BE2C (cell line): ENCODE data around the gene WWC2.

Experiments
- DNase-seq: peaks from one replicate; pipeline ENCODE4 v3.0.0-alpha.2; 2020
- H3K27me3 ChIP-seq: fragments of 250-450 bp; sonication (Bioruptor Pico); 2 replicates; pipeline ENCODE4 v1.5.1; 2020; ENCODE audit warnings: mild to moderate bottlenecking
- H3K36me3 ChIP-seq: fragments of 250-450 bp; sonication (Bioruptor Pico); 2 replicates; pipeline ENCODE4 v1.5.1; 2020; ENCODE audit warnings: mild to moderate bottlenecking
- H3K4me1 ChIP-seq: fragments of 250-450 bp; sonication (Bioruptor Pico); 2 replicates; pipeline ENCODE4 v1.5.1; 2020
- H3K4me3 ChIP-seq: 2 replicates; pipeline ENCODE4 v1.5.1; 2011; ENCODE audit warnings: low read depth, low read length
- H3K9me3 ChIP-seq: fragments of 250-450 bp; sonication (Bioruptor Pico); 2 replicates; pipeline ENCODE4 v1.5.1; 2020
- CTCF ChIP-seq: IDR thresholded peaks from 2 replicates; pipeline ENCODE4 v1.5.1; 2012; ENCODE audit warnings: mild to moderate bottlenecking, low read depth, low read length

WWC2 gene

GRCh38 chr4:183306811-183307210 lies 207.8 kb downstream of the WWC2 start:
- Histone ChIP-seq H3K9me3 (no peaks in the 10 kb centered on the region), H3K36me3 (no peaks in the 10 kb centered on the region), H3K4me3 (no peak overlapping the region), H3K27me3 (no peaks in the 10 kb centered on the region), H3K4me1 (no peaks in the 10 kb centered on the region)
- DNase-seq, result no peak
- no peak for TF ChIP-seq CTCF

- H3K36me3 ChIP-seq, result peaks cover 14% of the 10 kb centered on the region
- H3K9me3 ChIP-seq, result no peaks in the 10 kb centered on the region
- no peak for DNase-seq
- no peak for TF ChIP-seq CTCF
- H3K4me3 ChIP-seq, result no peak overlapping the region
- H3K27me3 ChIP-seq, result no peaks in the 10 kb centered on the region
- no peaks in the 10 kb centered on the region for H3K4me1 ChIP-seq
Measured at GRCh38 chr4:183312841-183313240, 213.8 kb downstream of the WWC2 start.

GRCh38 chr4:183314336-183314735 lies 215.3 kb downstream of the WWC2 start:
- Histone ChIP-seq H3K27me3 (no peaks in the 10 kb centered on the region), H3K4me1 (no peaks in the 10 kb centered on the region), H3K9me3 (no peaks in the 10 kb centered on the region), H3K36me3 (peaks cover 18% of the 10 kb centered on the region), H3K4me3 (no peak overlapping the region)
- TF ChIP-seq CTCF, result no peak
- no peak for DNase-seq

- H3K27me3 ChIP-seq, result no peaks in the 10 kb centered on the region
- DNase-seq, result no peak
- H3K4me1 ChIP-seq, result no peaks in the 10 kb centered on the region
- TF ChIP-seq CTCF, result no peak
- H3K4me3 ChIP-seq, result no peak overlapping the region
- peaks cover 18% of the 10 kb centered on the region for H3K36me3 ChIP-seq
- H3K9me3 ChIP-seq, result no peaks in the 10 kb centered on the region
Measured at GRCh38 chr4:183314806-183315205, 215.7 kb downstream of the WWC2 start.

- no peaks in the 10 kb centered on the region; the same call in 1 of the 2 replicates for H3K4me1 ChIP-seq
- H3K27me3 ChIP-seq, result no peaks in the 10 kb centered on the region
- no peak for DNase-seq
- TF ChIP-seq CTCF, result no peak
- H3K36me3 ChIP-seq, result peaks cover 7% of the 10 kb centered on the region; the same call in 1 of the 2 replicates
- H3K4me3 ChIP-seq, result no peak overlapping the region
- H3K9me3 ChIP-seq, result no peaks in the 10 kb centered on the region
Measured at GRCh38 chr4:183318656-183319055, 219.6 kb downstream of the WWC2 start.

GRCh38 chr4:183320211-183321059 lies 221.4 kb downstream of the WWC2 start, which contains the start of gene CLDN22:
Gene CLDN22 (minus strand): TSS chr4:183320276. CDS start chr4:183320218, 58 bp downstream.
- H3K36me3 ChIP-seq, result peaks cover 4% of the 10 kb centered on the region; the same call in 1 of the 2 replicates
- H3K9me3 ChIP-seq, result no peaks in the 10 kb centered on the region
- H3K27me3 ChIP-seq, result no peaks in the 10 kb centered on the region
- H3K4me3 ChIP-seq, result no peak within 1 kb of the TSS
- no peaks in the 10 kb centered on the region; the same call in 1 of the 2 replicates for H3K4me1 ChIP-seq
- DNase-seq, result no peak
- TF ChIP-seq CTCF, result no peak
